ENCODE data around the gene NECTIN2. TPM values are rescaled to one million over a fixed set of nuclear protein-coding genes. Genes with fewer than 3 reads are reported as not detected.

Gene NECTIN2
- 79.1 and 113 TPM in 2 replicates for total RNA-seq
- polyA plus RNA-seq (2012): 72.7 TPM

- DNase-seq (ENCODE audit: low read depth): peak; percentile 98
Observed at GRCh38 chr19:44845612-44846454, at the start of gene NECTIN2. TSS of gene NECTIN2 (plus strand) at chr19:44846297. CDS start at chr19:44846526, 229 bp downstream.

GRCh38 chr19:44796701-44797115 is 49.4 kb upstream of the NECTIN2 start:
- DNase-seq (ENCODE audit: low read depth): peak; percentile 15

- no peak for DNase-seq (ENCODE audit: low read depth)
Observed at GRCh38 chr19:44799627-44800346, 46.3 kb upstream of the NECTIN2 start.

DNA sequence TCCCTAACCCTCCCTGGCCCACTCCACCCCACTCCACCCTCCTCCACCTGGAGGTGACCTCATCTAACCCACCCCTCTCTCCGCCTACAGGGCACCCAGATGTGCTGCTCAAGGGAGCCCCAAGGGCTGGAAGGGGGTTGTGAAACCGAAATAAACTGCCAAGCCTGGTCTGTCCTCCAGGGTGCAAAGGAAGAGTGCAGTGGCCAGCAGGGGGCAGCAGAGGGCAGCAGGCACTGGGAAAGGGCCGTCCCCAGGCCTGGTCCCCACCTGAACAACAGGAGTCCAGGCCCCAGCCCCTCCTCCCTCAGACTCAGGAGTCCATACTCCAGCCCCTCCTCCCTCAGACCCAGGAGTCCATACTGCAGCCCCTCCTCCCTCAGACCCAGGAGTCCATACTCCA is 45.6 kb upstream of the NECTIN2 start:
- peak; percentile 79 for DNase-seq (ENCODE audit: low read depth)

DNA sequence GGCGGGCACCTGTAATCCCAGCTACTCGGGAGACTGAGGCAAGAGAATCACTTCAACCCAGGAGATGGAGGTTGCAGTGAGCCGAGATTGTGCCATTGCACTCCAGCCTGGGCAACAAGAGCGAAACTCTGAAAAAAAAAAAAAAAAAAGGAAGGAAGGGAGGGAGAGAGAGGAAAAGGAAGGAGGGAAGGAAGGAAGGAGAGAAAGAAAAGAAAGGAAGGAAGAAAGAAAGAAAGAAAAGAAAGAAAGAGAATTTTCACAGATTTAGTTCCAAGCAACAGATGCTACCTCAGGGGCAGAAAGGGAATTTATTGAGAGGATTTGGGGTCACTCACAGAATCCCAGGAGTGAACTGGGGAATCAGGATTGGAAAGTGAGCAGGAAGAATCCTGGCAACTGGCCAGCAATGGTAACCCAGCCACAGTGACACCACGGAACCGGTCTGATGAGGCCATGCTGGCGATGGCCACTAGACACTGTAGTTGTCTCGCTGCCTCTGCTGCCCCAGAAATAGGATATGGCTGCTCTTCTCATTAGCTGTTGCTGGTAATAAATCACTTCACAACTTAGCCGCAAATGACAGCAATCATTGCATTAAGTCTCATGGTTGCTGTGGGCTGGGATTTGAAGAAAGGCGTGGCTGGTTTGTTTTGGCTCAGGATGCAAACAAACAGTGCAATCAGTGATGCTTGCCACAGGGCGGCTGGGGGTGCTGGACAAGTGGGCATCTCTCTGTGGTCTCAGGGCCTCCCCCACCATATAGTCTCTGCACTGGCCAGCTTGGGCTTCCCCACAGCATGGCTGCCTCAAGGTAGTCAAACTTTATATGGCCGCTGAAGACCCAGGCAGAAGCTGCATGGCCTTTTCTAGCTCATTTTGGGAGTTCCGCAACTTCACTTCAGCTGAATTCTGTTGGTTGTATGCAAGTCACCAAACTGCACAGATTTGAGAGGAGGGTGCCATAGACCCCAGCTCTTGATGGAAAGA is 42.4 kb upstream of the NECTIN2 start:
- DNase-seq (ENCODE audit: low read depth): peak; percentile 22

GRCh38 chr19:44806291-44806690 is 39.8 kb upstream of the NECTIN2 start:
- DNase-seq (ENCODE audit: low read depth): no peak

DNA sequence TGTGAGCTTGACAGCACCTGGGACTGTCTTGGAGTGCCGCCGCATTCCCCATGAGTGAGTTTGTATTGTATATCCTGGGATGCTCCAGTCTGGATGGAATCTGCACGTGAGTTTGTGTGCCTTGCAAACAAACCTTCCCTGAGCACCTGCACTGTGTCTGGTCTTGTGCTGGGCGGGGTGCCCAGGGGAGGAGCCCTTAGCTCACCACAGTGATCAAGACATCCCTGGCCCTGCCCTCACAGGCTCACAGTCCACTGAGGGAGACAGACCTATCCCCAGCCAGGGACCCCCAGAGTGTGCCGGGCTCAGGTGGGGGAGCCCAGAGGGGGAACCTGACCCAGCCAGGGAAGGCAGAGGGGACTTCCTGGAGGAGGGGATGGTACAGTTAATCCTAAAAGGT is 38.9 kb upstream of the NECTIN2 start:
- DNase-seq (ENCODE audit: low read depth): peak; percentile 39

GRCh38 chr19:44807652-44808462 is 38.2 kb upstream of the NECTIN2 start:
- no peak for DNase-seq (ENCODE audit: low read depth)

GRCh38 chr19:44808463-44809371 is 37.4 kb upstream of the NECTIN2 start, which contains the start of gene BCAM:
TSS of gene BCAM (plus strand) at chr19:44809103. CDS start at chr19:44809125, 22 bp downstream.
- peak; percentile 91 for DNase-seq (ENCODE audit: low read depth)

DNA sequence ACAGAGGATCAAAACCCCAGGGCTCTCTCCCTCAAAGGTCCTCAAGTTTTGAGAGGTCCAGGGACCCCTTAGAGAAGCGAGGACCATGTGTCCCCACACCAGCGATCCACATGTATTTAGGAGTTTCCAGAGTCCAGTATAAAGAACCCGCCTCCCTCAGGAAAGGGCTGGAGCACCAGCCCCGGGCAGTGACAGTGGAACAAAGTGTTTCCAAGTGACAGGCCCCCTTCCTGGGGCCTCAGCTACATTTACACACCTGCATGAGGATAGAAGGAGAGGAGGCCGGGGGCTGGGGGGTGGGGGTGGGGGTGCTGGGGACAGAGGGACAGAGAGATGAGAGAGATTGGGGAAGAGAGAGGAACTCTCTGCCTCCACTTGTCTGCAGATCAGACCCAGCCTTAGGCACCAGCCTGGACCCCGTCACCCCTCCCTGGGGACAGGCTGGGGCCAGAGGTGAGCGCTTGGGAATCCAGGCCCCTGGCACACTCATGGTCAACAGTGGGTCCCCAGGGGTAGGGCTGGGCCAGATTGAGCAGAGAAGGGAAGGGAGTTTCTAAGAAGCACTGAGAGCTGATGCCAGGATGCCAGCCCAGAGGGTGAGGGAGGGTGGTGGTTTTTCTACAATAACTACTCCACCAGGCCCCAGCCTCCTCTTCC is 36.4 kb upstream of the NECTIN2 start:
- peak; percentile 13 for DNase-seq (ENCODE audit: low read depth)

- DNase-seq (ENCODE audit: low read depth): no peak
Observed at GRCh38 chr19:44810234-44811121, 35.6 kb upstream of the NECTIN2 start.

GRCh38 chr19:44811122-44811419 is 35.0 kb upstream of the NECTIN2 start:
- no peak for DNase-seq (ENCODE audit: low read depth)

GRCh38 chr19:44812142-44812718 is 33.9 kb upstream of the NECTIN2 start:
- no peak for DNase-seq (ENCODE audit: low read depth)

DNA sequence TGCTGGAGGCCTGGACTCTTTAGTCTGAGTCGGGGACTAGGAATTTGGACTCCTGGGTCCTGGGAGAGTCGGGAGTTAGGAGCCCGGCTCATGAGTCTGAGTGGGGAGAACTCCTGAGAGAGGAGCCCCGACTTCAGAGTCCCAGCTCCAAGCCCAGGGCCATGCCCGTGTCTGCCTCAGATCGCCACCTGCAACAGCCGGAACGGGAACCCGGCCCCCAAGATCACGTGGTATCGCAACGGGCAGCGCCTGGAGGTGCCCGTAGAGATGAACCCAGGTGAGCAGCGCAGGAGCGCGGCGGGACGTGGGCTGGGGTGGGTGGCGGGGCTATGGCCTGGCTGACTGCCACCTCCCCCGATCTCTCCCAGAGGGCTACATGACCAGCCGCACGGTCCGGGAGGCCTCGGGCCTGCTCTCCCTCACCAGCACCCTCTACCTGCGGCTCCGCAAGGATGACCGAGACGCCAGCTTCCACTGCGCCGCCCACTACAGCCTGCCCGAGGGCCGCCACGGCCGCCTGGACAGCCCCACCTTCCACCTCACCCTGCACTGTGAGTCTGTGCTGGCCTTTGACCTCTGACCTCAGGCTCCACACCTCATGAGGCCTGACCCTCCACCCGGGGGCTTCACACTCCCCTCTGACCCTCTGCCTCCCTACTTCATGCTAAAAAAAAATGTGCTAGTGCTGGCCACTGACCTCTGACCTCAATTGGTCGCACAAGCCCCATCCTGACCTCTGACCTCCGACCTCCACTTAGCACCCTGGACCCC is 32.8 kb upstream of the NECTIN2 start:
- DNase-seq (ENCODE audit: low read depth): no peak

DNA sequence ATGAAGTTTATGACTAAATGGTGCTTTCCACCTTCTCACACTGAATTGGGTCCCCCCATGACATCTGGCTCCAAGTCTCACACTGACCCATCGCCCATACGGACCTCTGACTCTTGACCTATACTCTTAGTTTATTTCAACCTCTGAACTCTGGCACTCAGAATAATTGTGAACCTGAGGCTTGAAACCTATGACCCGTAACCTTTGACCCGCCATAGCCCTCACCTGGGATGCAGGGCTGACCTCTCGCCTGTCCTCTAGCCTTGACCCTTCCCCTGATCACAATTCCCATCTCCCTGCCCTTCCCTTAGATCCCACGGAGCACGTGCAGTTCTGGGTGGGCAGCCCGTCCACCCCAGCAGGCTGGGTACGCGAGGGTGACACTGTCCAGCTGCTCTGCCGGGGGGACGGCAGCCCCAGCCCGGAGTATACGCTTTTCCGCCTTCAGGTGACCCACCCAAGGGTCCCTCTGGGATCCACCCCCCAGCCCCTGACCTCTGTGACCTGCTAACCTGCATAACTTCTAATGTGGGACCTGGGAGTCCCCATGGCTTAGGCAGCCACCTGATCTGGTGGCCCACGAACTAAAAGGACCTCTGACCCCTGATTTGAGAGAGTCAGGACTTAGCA is 32.1 kb upstream of the NECTIN2 start:
- DNase-seq (ENCODE audit: low read depth): no peak

GRCh38 chr19:44814517-44814916 is 31.6 kb upstream of the NECTIN2 start:
- DNase-seq (ENCODE audit: low read depth): no peak

Measured in myocyte (in vitro differentiated cells).